Activated CD4-positive, alpha-beta T cell treated with anti-CD3 and anti-CD28 coated beads for 1 hour (primary cell): ENCODE measurements around the gene TCEA3.
"Not testable (repeated sequence)": the region's sequence is repeated elsewhere in the genome, so short reads cannot be mapped to it uniquely, and the experiment has no call there.

Experiments used
- DNase-seq: peaks from one replicate; pipeline ENCODE4 v3.0.0-alpha.2; 2020

Gene TCEA3

DNA sequence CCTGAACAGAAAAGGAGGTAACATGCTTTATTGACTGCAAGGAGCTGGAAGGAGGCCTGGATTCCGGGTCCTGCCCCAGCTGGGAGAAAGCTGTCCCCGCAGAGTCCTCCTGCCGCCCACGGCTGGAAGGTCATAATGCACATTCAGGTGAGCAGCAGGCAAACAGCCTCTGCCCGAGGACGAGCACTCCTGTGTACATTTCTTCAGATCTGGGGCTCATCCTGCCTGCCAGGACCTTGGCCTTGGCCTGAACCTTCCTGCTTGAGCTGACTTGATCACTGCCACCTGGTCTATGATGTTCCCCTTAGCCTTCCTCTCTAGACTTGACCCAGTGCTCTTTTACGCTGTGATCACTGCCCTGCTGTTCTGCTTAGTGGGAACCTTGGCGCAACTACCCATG is 37.1 kb downstream of the TCEA3 start:
- DNase-seq = no peak

- no peak for DNase-seq
These were observed 39.4 kb downstream of the TCEA3 start for GRCh38 chr1:23385119-23385621.

DNA sequence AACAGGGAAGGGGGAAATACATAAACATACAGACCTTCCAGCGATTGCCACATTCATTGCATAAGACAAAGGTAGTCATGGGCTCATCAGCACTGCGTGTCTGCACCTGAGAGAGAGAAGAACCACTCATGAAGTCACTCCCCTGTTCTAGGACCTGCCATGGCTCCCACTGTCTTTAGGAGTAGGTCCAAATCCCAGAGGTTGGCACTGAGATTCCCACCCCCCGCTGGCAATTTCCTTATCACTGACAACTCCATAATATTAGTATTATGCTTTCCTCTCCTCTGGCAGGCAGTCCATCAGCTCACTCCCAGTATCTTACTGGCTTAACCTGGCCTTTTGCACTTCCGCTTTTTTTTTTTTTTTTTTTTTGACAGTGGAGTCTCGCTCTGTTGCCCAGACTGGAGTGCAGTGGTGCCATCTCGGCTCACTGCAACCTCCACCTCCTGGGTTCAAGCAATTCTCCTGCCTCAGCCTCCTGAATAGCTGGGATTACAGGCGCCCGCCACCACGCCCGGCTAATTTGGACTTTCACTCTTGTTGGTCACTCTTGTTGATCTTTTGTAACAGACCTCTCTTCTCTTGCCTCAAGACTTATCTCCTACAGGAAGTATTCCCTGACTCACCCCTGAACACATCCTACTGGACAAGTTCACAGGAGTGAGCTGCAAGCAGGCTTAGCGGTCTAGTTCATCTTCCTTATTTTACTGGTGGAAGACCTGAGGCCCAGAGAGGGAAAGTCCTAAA is 40.1 kb downstream of the TCEA3 start:
- no peak for DNase-seq

GRCh38 chr1:23383577-23384311 is 40.8 kb downstream of the TCEA3 start:
- no peak for DNase-seq

- no peak for DNase-seq
These were observed 43.2 kb downstream of the TCEA3 start for GRCh38 chr1:23381233-23381885.

DNA sequence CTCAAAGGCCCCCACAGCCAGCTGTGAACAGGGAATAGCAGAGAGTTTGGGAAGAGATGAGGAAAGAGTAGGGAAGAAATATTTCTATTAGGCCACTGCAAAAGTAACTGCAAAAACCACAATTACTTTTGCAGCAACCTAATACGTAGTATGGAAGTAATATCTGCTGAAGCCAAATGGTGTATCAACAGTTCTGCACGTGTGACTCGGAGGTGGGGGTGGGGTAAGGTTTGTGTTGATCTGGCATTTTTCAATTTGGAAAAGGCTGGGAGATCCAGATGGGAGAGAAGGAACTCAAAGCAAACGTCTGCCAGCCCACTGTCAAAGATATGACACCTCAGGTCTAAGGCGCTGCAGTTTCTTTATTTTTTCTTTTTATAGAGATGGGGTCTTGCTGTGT is 43.8 kb downstream of the TCEA3 start:
- DNase-seq = no peak

DNA sequence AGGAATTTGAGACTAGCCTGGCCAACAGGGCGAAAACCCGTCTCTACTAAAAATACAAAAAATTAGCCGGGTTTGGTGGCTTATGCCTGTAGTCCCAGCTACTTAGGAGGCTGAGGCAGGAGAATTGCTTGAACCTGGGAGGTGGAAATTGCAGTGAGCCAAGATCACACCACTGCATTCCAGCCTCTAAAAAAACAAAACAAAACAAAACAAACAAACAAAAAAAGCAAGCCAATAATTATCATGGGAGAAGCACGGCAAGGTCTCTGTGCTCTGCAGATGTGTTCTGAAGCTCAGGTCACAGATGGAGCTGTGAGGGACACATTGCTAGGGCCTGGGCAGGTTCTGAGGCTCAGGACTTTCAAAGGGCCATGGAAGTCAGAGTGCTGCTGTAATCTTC is 44.3 kb downstream of the TCEA3 start:
- not testable (repeated sequence) for DNase-seq

- no peak for DNase-seq
These were observed 47.4 kb downstream of the TCEA3 start for GRCh38 chr1:23376890-23377811.

DNA sequence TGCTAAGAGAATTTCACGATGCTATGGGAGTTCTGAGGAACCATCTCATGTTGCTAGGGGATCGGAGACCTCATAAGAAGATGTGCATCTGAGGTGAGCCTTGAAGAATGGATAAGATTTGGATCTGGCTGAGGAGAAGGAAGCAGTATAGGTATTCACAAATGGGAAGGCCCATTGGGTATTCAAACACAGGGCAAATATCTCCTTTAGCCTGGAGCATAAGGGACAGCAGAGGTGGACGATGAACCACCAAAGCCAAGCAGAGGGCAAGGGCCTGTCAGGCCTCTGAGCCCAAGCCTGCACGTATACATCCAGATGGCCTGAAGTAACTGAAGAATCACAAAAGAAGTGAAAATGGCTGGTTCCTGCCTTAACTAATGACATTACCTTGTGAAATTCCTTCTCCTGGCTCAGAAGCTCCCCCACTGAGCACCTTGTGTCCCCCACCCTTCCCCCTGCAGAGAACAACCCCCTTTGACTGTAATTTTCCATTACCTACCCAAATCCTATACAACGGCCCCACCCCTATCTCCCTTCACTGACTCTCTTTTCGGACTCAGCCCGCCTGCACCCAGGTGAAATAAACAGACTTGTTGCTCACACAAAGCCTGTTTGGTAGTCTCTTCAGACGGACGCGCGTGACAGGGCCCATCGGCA is 50.3 kb downstream of the TCEA3 start:
- DNase-seq = not testable (repeated sequence)

GRCh38 chr1:23371987-23372880 is 52.3 kb downstream of the TCEA3 start:
- no peak for DNase-seq

GRCh38 chr1:23370709-23371584 is 53.6 kb downstream of the TCEA3 start:
- no peak for DNase-seq

DNA sequence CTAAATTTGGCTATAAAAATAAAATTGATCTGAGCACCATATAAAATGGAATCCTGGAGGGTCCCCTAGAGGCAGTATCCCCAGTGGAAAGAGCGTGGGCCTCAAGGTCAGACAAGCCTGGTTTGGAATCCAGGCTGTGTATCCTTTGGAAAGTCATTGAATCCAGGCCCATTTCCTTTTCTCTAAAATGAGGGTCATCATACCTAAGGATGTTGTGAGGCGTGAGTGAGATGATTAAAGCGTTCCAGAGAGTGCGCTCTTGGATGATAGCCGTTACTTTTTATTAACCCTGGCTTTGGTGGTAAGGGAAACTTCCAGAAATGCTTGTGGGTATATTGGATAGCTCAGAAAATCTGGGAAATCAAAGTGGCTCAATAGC is 54.2 kb downstream of the TCEA3 start:
- DNase-seq = no peak

DNA sequence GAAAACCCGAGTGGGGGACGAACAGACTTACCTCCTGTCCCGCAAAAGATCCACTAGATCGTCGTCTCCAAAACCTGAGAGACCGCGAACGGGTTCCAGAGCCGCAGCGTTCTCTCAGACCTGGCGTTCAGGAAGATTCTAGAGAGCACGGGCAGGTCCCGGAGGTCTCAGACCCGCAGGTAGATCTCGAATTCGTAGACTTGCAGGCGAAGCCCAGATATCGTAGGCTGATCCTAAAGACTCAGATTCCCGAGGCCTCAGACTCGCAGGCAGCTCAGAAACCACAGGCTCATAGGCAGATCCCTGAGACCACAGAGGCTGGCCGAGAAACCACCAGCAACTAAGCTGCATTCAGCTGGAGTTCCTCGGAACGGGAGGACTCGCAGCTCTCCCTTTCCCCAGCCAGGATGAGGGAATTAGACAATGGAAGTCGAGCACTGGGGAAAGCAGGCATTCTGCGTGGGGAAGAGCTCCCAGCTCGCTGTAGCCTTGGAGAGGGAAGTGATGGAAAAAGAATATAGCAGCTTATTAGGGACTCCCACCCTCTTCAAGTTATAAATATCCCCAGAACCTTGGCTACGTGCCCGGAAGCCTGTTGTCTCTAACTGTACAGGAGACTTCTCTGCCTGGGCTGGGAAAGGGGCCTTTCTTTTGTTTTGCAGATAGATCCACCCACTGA is 55.1 kb downstream of the TCEA3 start, which contains the start of gene ZNF436:
Gene ZNF436 (minus strand): TSS at position 502 of the 679 bp plus-strand sequence. CDS start 1,831 bp downstream, outside the sequence.
- peak; percentile 11 for DNase-seq

DNA sequence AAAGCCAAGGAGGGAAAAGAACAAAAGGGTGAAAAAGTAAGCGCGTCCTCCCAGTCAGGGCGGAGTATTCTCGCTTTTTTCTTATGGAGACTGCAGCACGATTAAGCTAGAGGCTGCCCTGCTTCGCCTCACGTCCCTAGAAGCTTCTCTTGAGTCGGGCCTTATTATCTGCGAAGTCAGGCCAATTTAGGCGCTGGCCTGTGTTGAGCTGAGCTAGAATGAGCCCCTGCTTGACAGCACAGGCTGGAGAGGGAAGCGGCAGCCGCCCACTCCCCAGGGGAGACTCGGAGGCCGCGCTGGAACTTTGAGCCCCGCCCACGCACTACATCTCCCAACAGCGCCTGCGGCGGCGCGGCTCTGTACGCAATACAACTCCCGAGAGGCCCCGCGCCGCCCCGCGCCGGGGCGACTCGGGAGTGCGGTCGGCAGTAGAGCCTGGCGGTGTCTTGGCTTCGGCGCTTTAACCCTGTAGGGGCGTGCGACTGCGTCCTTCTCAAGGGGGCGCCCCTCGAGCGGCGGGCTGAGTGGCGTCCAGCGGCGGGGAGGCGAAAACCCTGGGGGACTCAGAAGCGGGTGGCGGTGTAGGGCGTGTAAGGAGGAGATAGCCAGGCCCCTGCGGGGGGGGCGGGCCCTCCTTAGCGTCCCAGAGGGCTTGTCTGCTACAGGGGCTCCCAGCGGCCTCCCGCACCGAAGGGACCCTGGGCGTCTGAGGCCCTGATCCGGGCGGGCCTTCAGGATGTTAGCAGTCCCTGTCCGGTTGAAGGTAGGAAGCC is 55.8 kb downstream of the TCEA3 start:
- DNase-seq = peak; percentile 76

DNA sequence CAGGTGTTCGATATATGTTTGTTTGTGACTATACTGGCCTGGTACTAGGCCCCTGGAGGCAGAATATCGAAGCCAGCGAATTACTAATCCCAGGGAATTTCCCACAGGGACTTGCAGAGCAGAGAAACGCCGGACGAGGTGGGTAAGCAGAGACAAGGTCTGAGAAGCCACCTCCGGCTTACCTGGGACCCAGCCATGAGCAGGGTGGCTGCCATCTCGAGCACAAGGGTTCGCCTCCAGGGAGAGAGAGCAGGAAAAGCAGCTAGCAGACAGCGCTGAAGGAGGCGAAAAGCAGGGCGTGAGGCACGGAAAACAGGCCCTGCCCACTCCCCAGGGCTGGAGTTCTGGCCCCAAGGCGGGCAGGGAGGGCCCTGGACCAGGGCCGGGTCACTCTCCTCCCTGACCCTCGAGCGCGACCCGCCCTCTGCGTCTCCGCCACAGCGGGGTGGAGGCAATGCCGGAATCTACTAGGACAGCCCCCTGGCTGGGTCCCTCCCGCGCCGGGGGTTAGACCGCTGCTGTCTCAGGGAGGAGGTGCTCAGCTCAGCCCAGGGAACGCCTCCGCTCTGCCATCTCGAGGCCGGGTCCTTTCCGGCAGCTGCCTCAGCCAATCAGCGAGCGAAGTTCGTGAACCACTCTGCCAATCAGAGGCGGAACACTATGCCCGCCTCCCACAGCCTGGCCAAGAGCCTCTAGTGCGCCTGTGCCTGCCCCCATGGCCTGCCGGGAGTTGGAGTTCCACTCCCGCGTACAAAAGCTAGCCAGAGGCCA is 56.6 kb downstream of the TCEA3 start:
- peak; percentile 97 for DNase-seq

DNA sequence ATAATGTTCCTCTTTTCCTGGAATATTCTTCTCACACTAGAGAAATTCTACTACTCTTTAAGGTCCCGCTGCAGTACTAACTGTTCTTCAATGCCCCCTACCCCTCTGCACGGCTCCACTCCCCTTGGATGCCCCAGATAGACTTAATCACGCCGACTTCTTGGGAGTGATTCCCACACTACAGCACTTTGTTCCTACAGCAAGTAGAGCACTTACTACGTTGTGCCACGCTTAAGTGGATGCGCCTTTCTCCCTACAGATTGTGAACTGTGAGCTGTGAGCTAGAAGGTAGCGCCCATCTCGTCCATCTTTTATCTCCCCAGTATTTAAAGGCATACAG is 57.1 kb downstream of the TCEA3 start:
- no peak for DNase-seq

DNA sequence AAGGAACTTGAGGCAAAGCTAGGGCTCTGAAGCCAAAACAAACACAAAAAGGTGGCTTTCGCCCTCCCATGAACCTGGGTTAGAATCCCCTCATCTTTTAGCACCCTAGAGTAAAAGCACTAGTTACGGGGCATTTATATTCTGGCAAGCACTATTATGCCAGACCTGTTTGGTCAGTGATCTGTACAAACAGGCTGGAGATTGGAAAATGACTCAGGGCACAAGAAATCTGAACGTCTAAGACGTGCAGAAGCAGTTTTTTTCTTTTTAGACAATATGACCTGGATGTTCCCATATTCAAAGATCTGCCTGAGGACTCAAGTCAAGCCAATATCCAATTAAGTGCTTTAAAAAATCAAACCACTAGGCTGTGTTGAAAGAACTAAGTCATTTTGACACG is 58.0 kb downstream of the TCEA3 start:
- DNase-seq = no peak

- DNase-seq = no peak
These were observed 58.4 kb downstream of the TCEA3 start for GRCh38 chr1:23366146-23366545.
